GM18909 (cell line): ENCODE data around the gene F12.

Experiments used
- ATAC-seq: cut with Tn5 transposase; IDR thresholded peaks from one replicate; pipeline ENCODE4 v1.9.1; 2021; ENCODE audit warnings: mild to moderate bottlenecking; ENCODE audit not compliant: unreplicated experiment, poor library complexity

F12 gene

DNA sequence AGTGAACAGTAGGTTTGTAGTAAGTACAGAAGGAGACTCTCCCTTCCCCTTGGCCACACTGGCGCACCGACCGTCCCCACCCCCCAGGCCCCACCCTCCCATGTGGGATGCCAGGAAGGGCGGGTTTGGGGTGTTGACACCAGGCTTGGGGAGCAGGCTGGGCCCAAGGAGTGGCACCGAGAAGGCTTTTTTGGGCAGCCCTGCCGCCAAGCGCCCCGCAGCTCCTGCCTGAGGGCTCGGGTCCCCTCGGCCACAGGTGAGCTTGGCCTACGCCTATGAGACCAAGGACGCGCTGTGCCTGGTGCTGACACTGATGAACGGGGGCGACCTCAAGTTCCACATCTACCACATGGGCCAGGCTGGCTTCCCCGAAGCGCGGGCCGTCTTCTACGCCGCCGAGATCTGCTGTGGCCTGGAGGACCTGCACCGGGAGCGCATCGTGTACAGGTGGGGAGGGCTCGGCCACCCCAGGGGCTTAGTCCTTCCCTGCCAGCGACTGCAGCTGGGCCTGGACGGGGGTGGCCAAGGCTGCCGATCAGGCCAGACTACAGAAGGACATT, 24.4 kb upstream of the F12 start:
- no peak for ATAC-seq

DNA sequence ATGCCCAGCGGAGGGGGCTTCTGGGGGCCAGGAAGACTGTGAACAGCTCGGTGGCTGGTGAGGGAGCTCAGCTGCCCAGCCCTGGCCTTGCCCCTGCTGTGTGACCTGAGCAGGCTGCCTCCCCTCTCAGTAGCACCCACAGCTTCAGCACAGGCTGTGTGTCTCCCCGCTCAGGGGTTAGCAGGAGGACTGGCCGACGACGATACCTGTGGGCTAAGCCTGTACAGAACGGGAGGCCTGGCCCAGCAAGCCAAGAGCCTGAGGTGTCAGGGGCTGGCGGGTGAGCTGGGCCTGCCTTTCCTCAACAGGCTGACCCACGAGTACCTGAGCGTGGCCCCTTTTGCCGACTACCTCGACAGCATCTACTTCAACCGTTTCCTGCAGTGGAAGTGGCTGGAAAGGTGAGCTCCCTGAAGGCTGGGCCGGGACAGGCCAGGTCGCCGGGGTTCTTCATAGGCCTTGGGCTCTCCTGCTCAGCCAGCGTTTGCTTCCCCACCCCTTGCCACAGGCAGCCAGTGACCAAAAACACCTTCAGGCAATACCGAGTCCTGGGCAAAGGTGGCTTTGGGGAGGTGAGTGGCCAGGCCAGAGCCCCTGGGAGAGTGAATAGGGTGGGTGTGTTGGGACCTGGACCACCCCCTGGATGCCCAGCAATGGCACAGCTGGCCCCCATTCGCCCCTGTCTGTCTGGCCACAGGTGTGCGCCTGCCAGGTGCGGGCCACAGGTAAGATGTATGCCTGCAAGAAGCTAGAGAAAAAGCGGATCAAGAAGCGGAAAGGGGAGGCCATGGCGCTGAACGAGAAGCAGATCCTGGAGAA, 23.7 kb upstream of the F12 start:
- no peak for ATAC-seq

DNA sequence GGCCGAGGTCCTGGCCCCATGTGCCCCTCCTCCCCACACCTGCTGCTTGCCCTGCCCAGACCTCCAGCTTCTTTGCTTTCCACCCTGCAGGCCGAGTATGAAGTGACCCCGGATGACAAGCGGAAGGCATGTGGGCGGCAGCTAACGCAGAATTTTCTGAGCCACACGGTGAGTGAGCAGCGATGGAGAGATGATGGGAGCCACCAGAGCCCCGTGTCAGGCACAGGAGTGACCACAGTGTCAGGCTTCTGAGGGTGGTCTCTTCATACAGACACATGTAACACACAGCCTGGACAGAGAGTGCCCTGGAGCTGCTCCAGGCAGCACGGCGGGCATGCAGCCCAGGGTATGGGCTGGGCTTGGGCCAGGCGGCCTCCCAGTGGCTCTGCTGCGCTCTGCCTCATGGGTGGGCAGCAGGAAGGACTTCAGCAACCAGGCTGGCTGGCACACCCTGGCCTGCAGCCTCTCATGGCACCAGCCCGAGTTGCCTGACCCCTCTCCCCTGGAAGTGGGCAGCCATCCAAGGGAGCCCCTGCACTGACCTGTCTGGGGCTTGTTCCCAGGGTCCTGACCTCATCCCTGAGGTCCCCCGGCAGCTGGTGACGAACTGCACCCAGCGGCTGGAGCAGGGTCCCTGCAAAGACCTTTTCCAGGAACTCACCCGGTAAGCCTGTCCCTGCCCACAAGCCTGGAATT, 22.9 kb upstream of the F12 start:
- no peak for ATAC-seq

DNA sequence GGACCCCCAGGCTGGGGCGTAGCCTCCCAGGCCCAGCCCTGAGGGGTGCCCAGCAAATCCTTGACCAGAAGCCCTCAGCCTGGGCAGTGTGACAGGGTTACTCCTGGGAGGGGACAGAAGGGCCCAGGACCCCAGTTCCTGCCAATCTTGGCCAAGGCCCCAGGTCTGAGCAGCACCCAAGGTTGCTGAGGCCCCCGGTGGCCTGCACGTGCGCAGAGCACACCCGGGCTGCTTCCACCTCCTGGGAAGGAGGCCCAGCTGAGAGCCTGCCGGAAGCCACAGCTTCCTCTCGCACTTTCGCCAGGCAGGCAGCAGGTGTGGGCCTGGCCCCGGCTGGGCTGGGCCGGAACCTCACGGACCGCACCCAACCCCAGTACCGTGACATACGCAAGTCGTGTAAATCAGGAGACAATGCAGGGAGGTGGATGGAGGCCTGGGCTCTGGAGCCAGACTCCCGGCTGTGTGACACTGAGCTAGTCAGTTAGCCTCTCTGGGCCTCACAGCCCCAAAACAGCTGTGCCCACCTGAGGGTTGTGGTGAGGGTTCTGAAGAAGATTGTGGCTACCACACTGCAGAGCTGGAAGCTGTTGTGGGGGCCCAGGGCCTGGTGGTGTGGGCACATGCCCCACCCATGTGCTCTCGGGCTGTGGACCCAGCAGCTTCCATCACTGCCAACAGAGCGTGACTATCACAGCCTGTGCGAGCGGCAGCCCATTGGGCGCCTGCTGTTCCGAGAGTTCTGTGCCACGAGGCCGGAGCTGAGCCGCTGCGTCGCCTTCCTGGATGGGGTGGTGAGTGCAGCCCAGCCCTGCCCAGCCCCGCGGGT, 22.2 kb upstream of the F12 start:
- peak; percentile 45 for ATAC-seq

DNA sequence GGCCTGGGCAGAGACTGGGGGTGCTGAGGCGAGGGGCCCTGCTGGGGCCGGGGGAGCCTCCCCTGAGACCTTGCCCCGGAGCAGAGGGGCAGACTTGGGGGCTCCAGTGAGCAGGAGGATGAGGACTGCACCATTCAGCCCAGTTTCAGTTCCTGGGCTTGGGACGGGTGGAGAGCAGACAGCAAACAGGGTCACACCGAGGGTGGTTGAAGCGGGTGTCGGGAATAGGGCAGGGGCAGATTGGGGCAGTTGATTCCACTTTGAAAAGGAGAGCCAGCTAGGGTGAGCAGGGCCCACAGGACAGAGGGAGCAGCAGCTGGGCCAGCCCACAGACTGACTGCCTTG, 21.6 kb upstream of the F12 start:
- no peak for ATAC-seq

DNA sequence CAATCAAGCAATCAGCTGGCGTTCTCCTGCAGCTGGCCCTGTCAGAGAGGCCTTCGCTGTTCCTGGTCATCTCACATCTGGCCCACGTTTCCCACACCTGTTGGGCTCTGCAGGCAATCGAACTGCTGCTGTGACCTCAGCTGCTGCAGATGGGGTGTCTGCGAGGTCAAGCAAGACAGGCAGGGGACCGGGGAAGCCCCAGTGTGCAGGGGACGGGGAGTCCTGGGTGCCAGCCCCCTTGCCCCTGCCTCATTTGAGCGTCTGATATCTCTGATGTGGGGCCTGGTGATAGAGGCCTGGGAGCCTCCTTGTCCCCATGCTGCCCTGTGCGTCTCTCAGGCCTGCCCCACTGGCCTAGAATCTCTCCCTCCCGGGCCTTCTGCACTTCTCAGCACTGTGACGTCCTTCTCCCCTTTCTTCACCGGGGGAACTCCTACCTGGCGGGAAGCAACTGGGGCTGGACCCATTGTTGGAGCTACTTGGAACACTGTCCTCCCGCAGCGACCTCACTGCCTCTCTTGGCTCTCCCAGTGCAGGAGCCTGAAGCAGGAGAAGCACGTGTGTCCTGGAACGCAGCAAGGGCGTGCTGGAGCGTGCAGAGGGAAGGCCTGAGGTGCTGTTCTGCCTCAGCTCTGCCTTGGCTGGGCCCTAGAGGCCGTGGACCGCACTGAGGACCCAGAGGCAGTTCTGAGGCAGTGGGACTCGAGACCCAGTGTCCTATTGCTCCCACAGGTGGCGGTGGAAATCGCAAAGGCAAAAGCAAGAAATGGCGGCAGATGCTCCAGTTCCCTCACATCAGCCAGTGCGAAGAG, 21.0 kb upstream of the F12 start:
- no peak for ATAC-seq

DNA sequence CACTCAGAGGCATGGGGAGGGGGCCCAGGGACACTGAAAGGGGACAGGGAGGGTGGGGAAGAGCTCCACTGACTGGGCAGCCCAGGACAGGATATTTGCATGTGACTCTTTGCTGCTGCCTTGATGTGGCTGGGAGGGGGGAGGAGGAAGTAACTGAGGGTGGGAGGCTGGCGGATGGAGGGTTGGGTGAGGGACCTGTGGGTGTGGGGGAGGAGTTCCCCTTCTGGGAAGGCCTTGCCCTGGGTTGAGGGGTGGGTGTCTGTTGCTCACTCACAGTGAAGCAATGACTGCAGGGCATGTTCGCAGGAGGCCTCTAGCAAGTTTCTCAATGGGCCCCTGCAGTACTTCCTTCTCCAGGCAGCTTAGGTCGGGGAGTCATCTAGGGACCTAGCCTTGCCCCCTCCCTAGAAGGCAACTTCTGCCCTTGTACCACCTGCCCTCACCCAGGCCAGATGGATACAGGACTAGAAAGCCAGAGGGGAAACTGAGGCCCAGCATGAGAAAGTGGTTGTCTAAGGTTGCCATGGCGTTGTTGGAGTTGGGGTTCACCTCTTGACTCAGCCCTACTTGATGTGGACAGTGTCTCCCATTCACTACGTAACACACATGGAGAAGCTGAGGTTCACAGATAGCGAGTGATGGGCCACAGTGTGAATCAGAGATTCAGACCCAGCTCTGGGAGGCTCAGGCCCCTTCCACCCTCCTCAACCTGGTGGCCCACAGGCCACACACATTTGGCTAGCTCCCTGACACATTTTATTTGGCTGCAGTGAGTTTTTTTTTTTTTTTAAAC, 20.1 kb upstream of the F12 start:
- ATAC-seq = no peak

DNA sequence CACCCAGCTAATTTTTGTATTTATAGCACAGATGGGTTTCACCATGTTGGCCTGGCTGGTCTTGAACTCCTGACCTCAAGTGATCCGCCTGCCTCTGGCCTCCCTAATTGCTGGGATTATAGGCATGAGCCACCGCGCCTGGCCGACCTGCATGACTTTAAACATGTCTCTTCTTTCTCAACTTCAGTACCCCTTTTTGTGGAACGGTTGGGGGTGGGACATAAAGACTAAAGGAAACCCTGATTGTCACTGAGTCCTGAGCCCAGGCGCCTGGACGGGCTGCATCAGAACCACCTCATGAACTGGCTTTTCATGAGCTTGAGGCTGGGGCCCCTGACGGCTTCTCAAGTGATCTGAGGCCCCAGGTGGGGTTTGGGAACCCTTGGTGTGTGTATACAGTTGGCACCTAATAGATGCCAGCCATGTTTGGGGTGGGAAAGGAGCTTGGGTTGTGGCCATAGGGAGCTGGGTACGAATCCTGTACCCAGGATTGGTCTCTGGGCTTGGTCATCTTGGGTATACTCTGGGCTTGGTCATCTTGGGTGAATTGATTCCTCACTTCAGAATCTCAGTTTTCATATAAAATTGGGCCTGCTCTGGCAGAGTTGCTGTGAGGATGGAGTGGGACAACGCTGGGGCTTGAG, 19.3 kb upstream of the F12 start:
- ATAC-seq = no peak

DNA sequence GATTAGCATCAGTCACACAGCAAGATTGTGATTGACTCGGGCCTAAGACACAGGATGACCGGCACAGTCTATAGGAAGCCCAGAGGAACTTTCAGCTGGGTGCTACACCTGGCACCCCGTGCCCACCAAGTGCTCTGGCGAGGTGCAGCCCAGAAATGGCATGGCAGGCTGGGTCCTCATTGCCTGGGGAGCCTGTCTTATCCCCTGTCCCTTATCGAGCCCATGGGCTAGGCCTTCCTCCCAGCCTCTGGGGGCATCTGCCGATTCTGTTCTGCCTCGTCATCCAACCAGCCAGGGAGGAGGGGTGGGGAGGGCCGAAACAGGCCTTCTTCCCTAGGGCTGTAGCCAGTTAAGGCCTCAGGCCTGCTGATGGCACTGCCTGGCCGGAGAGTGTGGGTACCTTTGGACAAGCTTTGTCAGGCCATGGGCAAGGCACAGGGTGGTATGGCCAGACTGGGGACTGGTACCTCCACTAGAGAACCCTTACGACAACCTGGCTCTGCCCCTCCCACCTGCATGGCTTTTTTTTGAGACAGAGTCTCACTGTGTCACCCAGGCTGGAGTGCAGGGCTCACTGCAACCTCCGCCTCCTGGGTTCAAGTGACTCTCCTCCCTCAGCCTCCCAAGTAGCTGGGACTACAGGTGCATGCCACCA, 18.7 kb upstream of the F12 start:
- ATAC-seq = no peak

DNA sequence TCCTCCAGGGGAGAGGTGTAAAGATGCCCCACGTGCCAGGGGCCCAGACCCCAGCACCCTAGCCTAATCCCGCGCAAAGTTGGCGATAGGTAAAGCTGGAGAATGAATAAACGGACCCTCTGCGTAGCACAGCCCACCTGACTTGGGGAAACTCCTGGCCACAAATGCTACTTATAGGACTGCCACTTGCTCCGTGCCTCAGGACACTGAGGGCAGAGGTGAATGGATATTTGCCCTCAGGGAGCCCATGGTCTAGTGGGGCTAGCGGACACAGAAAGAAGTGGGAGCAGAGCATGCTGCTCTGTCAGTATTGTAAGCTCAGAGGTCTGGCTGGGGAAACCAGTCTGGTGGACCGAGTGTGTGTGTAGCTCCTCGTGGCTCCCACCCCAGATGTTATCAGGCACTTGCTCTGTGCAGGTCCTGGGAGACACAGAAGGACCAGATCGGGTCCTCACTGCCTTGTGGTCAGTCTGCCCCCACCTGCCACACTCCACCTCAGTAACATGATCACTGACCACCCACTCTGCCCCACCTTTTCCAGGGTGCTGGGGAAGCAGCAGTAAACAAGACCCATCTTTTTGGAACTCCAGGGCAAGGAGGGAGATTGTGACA, 18.0 kb upstream of the F12 start:
- ATAC-seq = no peak

DNA sequence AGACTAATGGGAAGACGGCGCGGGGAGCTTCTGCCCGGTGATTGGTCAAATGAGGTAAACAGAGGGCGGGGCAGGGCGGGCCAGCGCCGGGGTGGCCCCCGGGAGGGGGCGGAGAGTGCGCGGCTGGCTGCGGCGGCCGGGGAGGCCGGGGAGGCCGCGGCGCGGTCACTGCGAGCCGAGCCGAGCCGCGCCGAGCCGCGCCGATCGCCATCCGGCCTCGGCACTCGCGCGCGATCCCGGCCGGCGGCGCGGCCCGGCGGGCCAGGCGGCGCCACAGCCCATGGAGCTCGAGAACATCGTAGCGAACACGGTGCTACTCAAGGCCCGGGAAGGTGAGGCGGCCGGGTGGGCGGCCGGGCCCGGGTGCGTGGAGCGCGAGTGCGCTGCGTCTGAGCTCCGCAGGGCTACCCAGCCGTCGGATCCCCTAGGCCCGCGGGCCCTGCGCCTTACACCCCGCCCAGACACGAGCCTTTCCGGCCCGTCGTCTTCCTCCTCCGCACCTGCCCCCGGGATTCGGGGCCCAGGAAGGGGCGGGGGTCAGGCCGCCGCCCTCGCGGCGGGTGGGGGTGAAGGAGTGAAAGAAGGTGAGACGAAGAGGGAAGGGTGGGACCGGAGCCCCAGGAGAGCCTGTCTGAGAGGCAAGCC, 17.3 kb upstream of the F12 start, which contains the start of gene GRK6:
TSS of gene GRK6 (plus strand) at position 111 of the 645 bp plus-strand sequence. CDS start at position 281, 170 bp downstream.
- peak; percentile 9 for ATAC-seq

DNA sequence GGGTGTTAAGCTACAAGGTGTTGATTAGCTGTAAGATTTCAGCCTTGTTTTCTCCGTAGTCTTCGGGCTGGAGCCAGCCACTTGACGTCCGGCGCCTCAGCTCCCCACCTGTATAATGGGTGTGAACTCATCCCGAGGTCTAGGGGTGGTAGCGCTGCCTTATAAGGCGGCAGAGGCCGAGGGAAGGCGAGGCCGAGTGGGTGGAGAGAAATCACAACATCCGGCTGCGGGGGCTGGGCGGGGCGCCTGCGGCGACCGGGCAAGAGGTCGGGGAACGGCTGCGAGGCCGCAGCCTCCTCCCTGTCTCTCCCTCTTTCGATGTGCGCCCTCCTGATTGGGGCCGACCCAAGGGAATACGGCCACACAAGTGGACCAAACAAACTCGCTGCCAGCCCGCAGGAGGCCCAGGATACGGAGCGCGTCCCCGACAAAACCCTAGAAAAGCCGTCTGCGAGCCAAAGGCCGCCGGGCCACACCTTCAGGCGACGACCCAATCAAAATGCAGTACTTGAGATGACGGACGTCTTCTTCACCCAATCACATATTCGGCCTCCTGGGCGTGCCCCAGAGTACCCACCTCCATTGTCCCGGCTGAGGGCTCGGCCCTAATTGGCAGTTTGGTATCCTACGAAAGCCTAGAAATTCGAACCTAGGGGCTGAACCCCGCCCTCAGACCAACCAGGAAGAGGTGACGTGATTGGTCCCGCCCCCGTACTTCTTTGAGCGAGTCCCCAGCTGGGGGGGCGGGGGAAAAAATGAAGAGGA, 16.6 kb upstream of the F12 start:
- ATAC-seq = peak; percentile 79

DNA sequence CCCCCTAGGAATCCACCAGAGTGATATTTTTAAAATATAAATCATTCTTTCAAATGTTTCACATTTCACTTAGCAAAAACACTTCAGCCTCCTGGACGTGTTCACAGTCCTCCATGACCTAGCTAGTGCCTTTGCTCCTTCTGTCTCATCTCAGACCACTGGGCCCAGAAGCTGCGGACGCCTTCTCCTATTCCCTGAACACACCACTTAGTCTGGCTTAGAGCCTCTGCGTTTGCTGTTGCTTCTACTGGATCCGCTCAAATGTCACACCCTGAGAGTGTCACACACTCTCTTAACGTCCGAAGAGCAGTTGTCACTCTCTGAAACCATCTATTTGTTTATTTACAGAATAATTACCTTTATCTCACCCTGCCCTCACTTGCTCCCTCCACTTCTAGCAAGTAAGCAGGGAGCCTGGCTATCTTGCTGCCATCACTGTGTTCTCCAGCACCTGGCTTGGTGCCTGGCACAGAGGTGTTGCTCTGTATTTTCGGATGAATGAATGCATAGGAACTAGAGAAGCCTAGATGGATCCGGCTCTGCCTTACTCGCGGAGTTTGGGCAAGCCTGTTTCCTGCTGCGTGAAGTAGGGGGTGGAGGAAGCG, 15.9 kb upstream of the F12 start:
- ATAC-seq = no peak

DNA sequence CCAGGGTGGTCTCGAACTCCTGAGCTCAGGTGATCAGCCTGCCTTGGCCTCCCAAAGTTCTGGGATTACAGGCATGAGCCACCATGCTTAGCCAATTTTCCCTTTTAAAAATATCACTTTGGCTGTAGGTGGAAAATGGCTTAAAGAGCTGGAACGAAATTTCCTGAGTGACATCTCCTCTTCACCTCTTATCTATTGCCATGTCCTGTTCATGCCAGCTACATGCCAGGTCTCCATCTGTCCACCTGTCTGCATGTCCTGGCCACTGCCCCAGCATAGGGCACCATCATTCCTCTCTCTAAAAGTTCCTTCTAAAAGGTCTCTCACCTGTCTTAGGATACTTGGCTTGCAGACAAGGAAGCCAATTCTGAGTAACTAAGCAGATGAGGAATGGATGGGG, 14.3 kb upstream of the F12 start:
- ATAC-seq = no peak

DNA sequence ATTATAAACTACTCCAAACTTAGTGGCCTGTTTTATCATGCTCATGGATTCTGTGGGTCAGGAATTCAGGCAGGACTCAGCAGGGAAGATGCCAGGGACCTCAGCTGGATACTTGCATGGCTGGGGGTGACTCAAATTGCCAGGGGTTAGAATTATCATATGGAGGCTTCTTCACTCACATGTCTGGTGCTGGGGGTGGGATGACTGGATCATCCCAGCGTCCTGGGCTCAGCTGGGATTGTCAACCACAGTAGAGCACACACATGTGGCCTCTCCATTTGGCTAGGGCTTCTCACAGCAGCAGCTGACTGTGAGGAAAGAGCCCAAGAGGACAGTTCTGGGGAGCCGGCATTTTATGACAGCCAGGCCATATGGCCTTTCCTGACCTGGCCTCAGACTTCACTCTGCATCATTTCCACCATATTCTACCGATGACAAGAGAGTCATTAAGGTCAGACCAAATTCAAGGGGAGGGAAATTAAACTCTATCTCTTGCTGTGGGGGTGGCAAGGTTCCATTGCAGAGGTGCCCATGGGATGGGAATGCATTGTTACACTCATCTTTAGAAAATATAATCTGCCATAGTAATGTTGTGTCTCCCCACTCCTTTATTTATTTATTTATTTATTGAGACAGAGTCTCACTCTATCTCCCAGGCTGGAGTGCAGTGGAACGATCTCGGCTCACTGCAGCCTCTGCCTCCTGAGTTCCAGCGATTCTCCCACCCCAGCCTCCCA, 11.9 kb upstream of the F12 start:
- ATAC-seq = no peak
